HEK293 (cell line): ENCODE measurements around the gene RPS6KB2.

Experiments
- CTCF ChIA-PET: fragments of 350-600 bp; formaldehyde crosslinking; extraction: SDS; loops from one replicate; lab custom pipeline; 2021; ENCODE audit warnings: antibody characterized with exemption; lab: Yijun Ruan, JAX
- POLR2A ChIA-PET: fragments of 300-600 bp; formaldehyde crosslinking; extraction: SDS; loops from one replicate; lab custom pipeline; 2020; ENCODE audit warnings: antibody characterized with exemption, inconsistent platforms; lab: Yijun Ruan, JAX
- H3K27ac ChIP-seq: fragments of 200-500 bp; sonication (Bioruptor generic); 2 replicates; pipeline ENCODE4 v1.5.1; 2014; ENCODE audit warnings: low read depth, low read length, control low read depth, inconsistent platforms; ENCODE audit errors: extremely low read depth
- H3K36me3 ChIP-seq, 2 experiments: fragments of 200-500 bp in 1 of 2; sonication (Bioruptor generic) in 1 of 2; 1 replicate in 1 of 2; 2 replicates in 1 of 2; pipeline ENCODE4 v1.5.1; 2014 to 2017; ENCODE audit warnings: inconsistent platforms in 2 of 2, low read length in 2 of 2; ENCODE audit not compliant: control insufficient read depth in 2 of 2, insufficient read depth in 1 of 2
- H3K4me1 ChIP-seq: fragments of 200-500 bp; sonication (Bioruptor generic); 2 replicates; pipeline ENCODE4 v1.5.1; 2014; ENCODE audit warnings: mild to moderate bottlenecking, low read length, inconsistent platforms; ENCODE audit not compliant: control insufficient read depth, insufficient read depth
- H3K4me3 ChIP-seq: 2 replicates; pipeline ENCODE4 v1.5.1; 2011; ENCODE audit warnings: low read depth, mild to moderate bottlenecking, control low read depth, low read length, moderate library complexity
- H3K9me3 ChIP-seq: fragments of 200-500 bp; sonication (Bioruptor generic); 2 replicates; pipeline ENCODE4 v1.5.1; 2014; ENCODE audit warnings: low read depth, low read length, inconsistent platforms; ENCODE audit not compliant: control insufficient read depth, insufficient read depth
- EGR2 ChIP-seq: fragments of 450-650 bp; formaldehyde crosslinking; IDR thresholded peaks from 2 replicates; pipeline ENCODE4 v1.5.1; 2016; ENCODE audit warnings: low read depth, missing biosample characterization, missing genetic modification characterization
- GFI1B ChIP-seq: fragments of 450-650 bp; formaldehyde crosslinking; IDR thresholded peaks from 2 replicates; pipeline ENCODE4 v1.5.1; 2016; ENCODE audit warnings: missing biosample characterization, missing genetic modification characterization
- GLIS1 ChIP-seq: fragments of 450-650 bp; formaldehyde crosslinking; IDR thresholded peaks from 2 replicates; pipeline ENCODE4 v1.5.1; 2016; ENCODE audit warnings: missing biosample characterization, missing genetic modification characterization
- HOXA7 ChIP-seq: sonication (generic); formaldehyde crosslinking; IDR thresholded peaks from 2 replicates; pipeline ENCODE4 v1.8.1; 2022; ENCODE audit warnings: missing genetic modification reagents, borderline replicate concordance
- OSR2 ChIP-seq: fragments of 450-650 bp; formaldehyde crosslinking; IDR thresholded peaks from 2 replicates; pipeline ENCODE4 v1.5.1; 2016; ENCODE audit warnings: missing biosample characterization, missing genetic modification characterization
- SCRT1 ChIP-seq: fragments of 450-650 bp; formaldehyde crosslinking; IDR thresholded peaks from 2 replicates; pipeline ENCODE4 v1.5.1; 2016; ENCODE audit warnings: missing biosample characterization, missing genetic modification characterization, borderline replicate concordance
- YY1 ChIP-seq: fragments of 450-650 bp; formaldehyde crosslinking; IDR thresholded peaks from 2 replicates; pipeline ENCODE4 v1.5.1; 2018; ENCODE audit warnings: missing biosample characterization, missing genetic modification characterization
- ZFHX2 ChIP-seq: fragments of 450-650 bp; formaldehyde crosslinking; conservative IDR thresholded peaks from 2 replicates; pipeline ENCODE4 v1.5.1; 2016; ENCODE audit warnings: missing biosample characterization, missing genetic modification characterization
- ZFP3 ChIP-seq: fragments of 450-650 bp; formaldehyde crosslinking; IDR thresholded peaks from 2 replicates; pipeline ENCODE4 v1.5.1; 2016; ENCODE audit warnings: low read depth, missing biosample characterization, missing genetic modification characterization
- ZNF114 ChIP-seq: fragments of 450-650 bp; formaldehyde crosslinking; IDR thresholded peaks from 2 replicates; pipeline ENCODE4 v1.5.0; 2017; ENCODE audit warnings: missing biosample characterization, missing genetic modification characterization
- ZNF138 ChIP-seq: fragments of 450-650 bp; formaldehyde crosslinking; IDR thresholded peaks from 2 replicates; pipeline ENCODE4 v1.5.1; 2016; ENCODE audit warnings: missing biosample characterization, missing genetic modification characterization, borderline replicate concordance
- ZNF19 ChIP-seq: fragments of 450-650 bp; formaldehyde crosslinking; IDR thresholded peaks from 2 replicates; pipeline ENCODE4; 2016; ENCODE audit warnings: missing biosample characterization, missing genetic modification characterization, low read depth
- ZNF202 ChIP-seq: fragments of 450-650 bp; formaldehyde crosslinking; IDR thresholded peaks from 2 replicates; pipeline ENCODE4 v1.5.1; 2016; ENCODE audit warnings: missing biosample characterization, missing genetic modification characterization, borderline replicate concordance
- ZNF292 ChIP-seq: fragments of 450-650 bp; formaldehyde crosslinking; IDR thresholded peaks from 2 replicates; pipeline ENCODE4 v1.5.1; 2016; ENCODE audit warnings: low read depth, missing biosample characterization, missing genetic modification characterization, borderline replicate concordance
- ZNF391 ChIP-seq: fragments of 450-650 bp; formaldehyde crosslinking; IDR thresholded peaks from 2 replicates; pipeline ENCODE4 v1.5.1; 2016; ENCODE audit warnings: low read depth, missing biosample characterization, missing genetic modification characterization, borderline replicate concordance
- ZNF404 ChIP-seq: fragments of 450-650 bp; formaldehyde crosslinking; IDR thresholded peaks from 2 replicates; pipeline ENCODE4 v1.5.1; 2017; ENCODE audit warnings: missing biosample characterization, missing genetic modification characterization
- ZNF521 ChIP-seq: fragments of 450-650 bp; formaldehyde crosslinking; IDR thresholded peaks from 2 replicates; pipeline ENCODE4 v1.5.1; 2017; ENCODE audit warnings: missing biosample characterization, mild to moderate bottlenecking, missing genetic modification characterization
- ZNF585B ChIP-seq: fragments of 450-650 bp; formaldehyde crosslinking; IDR thresholded peaks from 2 replicates; pipeline ENCODE4 v1.5.1; 2016; ENCODE audit warnings: missing biosample characterization, missing genetic modification characterization
- ZNF600 ChIP-seq: fragments of 450-650 bp; formaldehyde crosslinking; IDR thresholded peaks from 2 replicates; pipeline ENCODE4 v1.5.1; 2016; ENCODE audit warnings: missing biosample characterization, missing genetic modification characterization
- ZNF621 ChIP-seq: fragments of 450-650 bp; formaldehyde crosslinking; IDR thresholded peaks from 2 replicates; pipeline ENCODE4 v1.5.1; 2017; ENCODE audit warnings: missing biosample characterization, missing genetic modification characterization
- ZNF629 ChIP-seq: fragments of 450-650 bp; formaldehyde crosslinking; IDR thresholded peaks from 2 replicates; pipeline ENCODE4 v1.5.1; 2017; ENCODE audit warnings: missing biosample characterization, missing genetic modification characterization
- ZNF837 ChIP-seq: fragments of 450-650 bp; formaldehyde crosslinking; IDR thresholded peaks from 2 replicates; pipeline ENCODE4 v1.5.1; 2016; ENCODE audit warnings: missing biosample characterization, missing genetic modification characterization
- ZSCAN30 ChIP-seq: fragments of 450-650 bp; IDR thresholded peaks from 2 replicates; pipeline ENCODE4 v1.5.1; 2018; ENCODE audit warnings: missing biosample characterization, mild to moderate bottlenecking, missing genetic modification characterization, moderate library complexity
- TF ChIP-seq, protein P1 (sequence below): fragments of 450-650 bp; IDR thresholded peaks from 2 replicates; pipeline ENCODE4 v1.5.1; 2018; ENCODE audit warnings: missing biosample characterization, missing genetic modification characterization

RPS6KB2 gene

DNA sequence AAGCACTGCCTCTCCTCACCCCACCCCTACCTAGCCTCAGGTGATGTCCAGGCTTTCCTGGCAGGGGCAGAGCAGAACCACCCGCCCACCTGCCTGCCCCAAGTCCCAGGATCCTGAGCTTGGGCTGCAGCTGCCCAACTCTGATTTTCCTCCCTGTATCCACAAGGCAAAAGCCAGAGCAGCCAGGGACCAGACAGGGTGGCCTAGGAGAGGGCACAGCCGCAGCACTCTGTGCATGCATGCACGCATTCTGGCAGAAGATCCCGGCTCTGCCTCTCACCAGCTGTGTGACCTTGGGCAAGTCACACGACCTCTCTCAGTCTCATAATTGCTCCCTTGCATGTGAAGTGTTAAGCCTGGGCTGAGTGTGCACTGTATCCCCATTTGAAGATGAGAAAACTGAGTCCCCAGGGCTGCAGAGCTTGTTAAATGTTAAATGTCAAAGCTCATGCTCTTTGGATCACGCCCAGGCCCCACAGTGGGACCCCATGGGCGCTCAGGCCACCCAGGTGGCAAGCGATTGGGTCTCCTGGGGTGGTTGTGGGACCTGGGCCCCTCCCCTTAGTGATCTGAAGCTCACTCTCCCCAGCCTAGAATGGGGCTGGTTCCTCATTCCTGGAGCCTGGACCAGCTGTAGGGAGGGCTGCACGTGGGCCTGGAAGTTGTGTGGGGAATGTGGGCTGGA lies 15.7 kb upstream of the RPS6KB2 start:
- Histone ChIP-seq H3K4me3 (no peak overlapping the region), H3K9me3 (no peaks in the 10 kb centered on the region), H3K27ac (no peak overlapping the region), H3K4me1 (no peaks in the 10 kb centered on the region), H3K36me3 (no peaks in the 10 kb centered on the region)
- ChIA-PET POLR2A (interaction anchor here (0.6 to 2.4 kb wide), 5 partner anchors 10 to 52 kb away, joined by 3 to 14 read pairs (median 6); partner anchors contain the start of gene PPP1CA), CTCF (interaction anchor here (0.6 to 1.5 kb wide), 3 partner anchors 11 to 42 kb away, joined by 3 to 7 read pairs (median 3); partner anchors contain the start of genes CABP4 and PPP1CA)
- no peak for TF ChIP-seq OSR2
- no peak for TF ChIP-seq ZNF114 (tag by site-specific recombination)
- peak; percentile 92 for TF ChIP-seq GLIS1 (tag by site-specific recombination)

DNA sequence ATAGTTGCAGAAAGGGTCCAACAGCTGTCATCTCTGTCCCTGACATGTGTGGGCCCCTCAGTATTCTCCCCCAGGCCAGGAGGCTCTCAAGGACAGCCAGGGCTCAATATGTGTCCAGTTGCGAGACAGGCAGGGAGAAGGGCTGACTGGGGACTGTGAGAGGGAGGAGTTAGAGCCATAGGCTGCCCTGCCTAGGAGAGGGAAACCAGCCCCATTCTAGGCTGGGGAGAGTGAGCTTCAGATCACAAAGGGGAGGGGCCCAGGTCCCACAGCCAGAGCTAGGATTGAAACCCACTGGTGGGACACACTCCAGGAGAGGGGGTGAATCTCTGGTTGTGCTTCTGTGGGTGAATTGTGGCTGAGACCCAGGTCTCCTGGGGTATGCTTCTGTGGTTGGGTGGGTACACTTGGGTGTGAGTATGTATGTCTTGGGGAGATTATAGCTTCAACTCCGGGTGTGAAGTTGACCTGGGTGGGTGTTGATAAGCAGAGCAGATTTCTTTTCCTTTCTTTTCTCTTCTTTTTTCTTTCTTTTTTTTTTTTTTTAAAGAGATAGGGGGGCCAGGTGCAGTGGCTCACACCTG lies 14.9 kb upstream of the RPS6KB2 start:
- no peaks in the 10 kb centered on the region for H3K4me1 ChIP-seq
- H3K4me3 ChIP-seq = no peak overlapping the region
- H3K36me3 ChIP-seq = no peaks in the 10 kb centered on the region
- TF ChIP-seq GLIS1 (tag by site-specific recombination) (no peak), ZNF391 (tag by site-specific recombination) (no peak), ZNF19 (tag by site-specific recombination) (no peak), ZNF585B (tag by site-specific recombination) (no peak), YY1 (tag by site-specific recombination) (no peak), ZNF292 (tag by site-specific recombination) (no peak), ZNF202 (tag by site-specific recombination) (no peak), HOXA7 (no peak), ZNF521 (tag by site-specific recombination) (no peak), ZNF621 (tag by site-specific recombination) (no peak), ZNF629 (tag by site-specific recombination) (no peak), ZNF138 (tag by site-specific recombination) (no peak), ZNF404 (no peak), ZSCAN30 (tag by site-specific recombination) (no peak), ZFP3 (tag by site-specific recombination) (no peak), ZNF837 (tag by site-specific recombination) (no peak)
- ChIA-PET CTCF (interaction anchor here (1.2 to 1.5 kb wide), 2 partner anchors 12 kb away, joined by 7 to 11 read pairs; partner anchors contain the start of gene PPP1CA), POLR2A (interaction anchor here (0.6 to 2.4 kb wide), 4 partner anchors 12 to 797 kb away, joined by 3 to 14 read pairs (median 4); partner anchors contain the start of gene PPP1CA)
- H3K27ac ChIP-seq = no peak overlapping the region
- H3K9me3 ChIP-seq = no peaks in the 10 kb centered on the region

DNA sequence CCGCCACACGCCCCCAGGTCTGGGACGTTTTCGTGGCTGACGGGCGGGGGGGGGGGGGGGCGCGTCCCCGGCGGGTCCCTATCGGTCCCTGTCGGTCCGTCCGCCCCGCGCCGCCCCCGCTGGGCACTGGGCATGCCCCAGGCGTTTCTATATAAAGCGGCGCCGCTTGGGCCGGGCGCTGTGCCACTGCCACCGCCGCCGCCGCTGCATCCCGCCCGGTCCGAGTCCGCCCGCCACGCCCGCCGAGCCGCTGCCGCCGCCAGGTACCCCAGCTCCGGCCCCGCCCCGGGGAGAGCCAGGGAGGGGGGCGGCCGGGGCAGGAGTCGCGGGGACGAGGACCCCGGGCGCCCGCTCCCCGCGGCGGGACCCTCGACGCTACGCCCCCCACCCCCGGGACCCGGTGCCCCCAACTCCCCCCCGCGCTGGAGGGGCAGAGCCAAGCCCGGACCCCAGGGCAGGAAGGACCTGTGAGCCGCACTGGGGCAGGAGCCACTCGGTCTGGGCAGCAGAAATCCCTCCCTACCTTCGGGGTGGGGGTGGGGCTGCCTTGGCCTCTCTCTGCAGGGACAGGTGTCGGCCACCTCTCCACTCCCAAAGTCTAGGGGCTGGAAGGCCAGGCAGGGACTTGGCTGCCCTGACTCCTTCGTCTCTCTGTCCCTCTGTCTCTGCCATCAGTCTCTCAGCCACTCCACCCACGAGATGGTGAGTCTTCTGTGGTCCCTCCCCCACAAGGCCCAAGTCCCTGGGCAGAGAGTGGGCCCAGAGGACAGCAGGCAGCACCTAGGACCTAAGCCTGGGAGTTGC lies 12.6 kb upstream of the RPS6KB2 start, which contains the start of gene CARNS1:
Gene CARNS1, plus strand, starts transcription at position 178 of the 804 bp plus-strand sequence. Its CDS starts 522 bp downstream, at position 700.
- ChIA-PET CTCF (no interaction called here), POLR2A (no interaction called here)
- peak within 1 kb of the TSS; percentile 9; the same call in 1 of the 2 replicates for H3K4me3 ChIP-seq
- no peaks in the 10 kb centered on the region for H3K9me3 ChIP-seq
- H3K27ac ChIP-seq = no peak within 1 kb of the TSS
- H3K4me1 ChIP-seq = no peaks in the 10 kb centered on the region; the same call in 1 of the 2 replicates
- no peak for TF ChIP-seq GFI1B (tag by site-specific recombination)
- peak; percentile 75 for TF ChIP-seq ZFHX2 (tag by site-specific recombination)
- TF ChIP-seq, protein P1, sequence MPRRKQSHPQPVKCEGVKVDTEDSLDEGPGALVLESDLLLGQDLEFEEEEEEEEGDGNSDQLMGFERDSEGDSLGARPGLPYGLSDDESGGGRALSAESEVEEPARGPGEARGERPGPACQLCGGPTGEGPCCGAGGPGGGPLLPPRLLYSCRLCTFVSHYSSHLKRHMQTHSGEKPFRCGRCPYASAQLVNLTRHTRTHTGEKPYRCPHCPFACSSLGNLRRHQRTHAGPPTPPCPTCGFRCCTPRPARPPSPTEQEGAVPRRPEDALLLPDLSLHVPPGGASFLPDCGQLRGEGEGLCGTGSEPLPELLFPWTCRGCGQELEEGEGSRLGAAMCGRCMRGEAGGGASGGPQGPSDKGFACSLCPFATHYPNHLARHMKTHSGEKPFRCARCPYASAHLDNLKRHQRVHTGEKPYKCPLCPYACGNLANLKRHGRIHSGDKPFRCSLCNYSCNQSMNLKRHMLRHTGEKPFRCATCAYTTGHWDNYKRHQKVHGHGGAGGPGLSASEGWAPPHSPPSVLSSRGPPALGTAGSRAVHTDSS = no peak
- no peak for TF ChIP-seq SCRT1 (tag by site-specific recombination)
- TF ChIP-seq EGR2 (tag by site-specific recombination) = peak; percentile 69
- no peak for TF ChIP-seq ZNF600 (tag by site-specific recombination)
- H3K36me3 ChIP-seq = no peaks in the 10 kb centered on the region
